HepG2 (cell line): ENCODE measurements around the gene ALB. TPM values are rescaled to one million over a fixed set of nuclear protein-coding genes. Genes with fewer than 3 reads are reported as not detected.
A peak's percentile ranks its signal among the peaks of the same experiment; 100 is the strongest.

Experiments used
- ARID5B ChIP-seq: IDR thresholded peaks from 2 replicates; pipeline ENCODE4 v1.4.0; 2020; ENCODE audit warnings: mild to moderate bottlenecking, missing genetic modification reagents
- HHEX ChIP-seq: IDR thresholded peaks from 2 replicates; pipeline ENCODE4 v1.6.1; 2016; ENCODE audit warnings: control low read depth
- HOXD1 ChIP-seq: sonication (generic); formaldehyde crosslinking; IDR thresholded peaks from 2 replicates; pipeline ENCODE4 v1.5.0; 2020; ENCODE audit warnings: missing genetic modification reagents
- MLXIP ChIP-seq: sonication (generic); formaldehyde crosslinking; IDR thresholded peaks from 2 replicates; pipeline ENCODE4 v1.9.0; 2021; ENCODE audit warnings: missing genetic modification reagents, borderline replicate concordance
- ONECUT2 ChIP-seq: sonication (generic); formaldehyde crosslinking; IDR thresholded peaks from 2 replicates; pipeline ENCODE4 v1.4.0; 2020; ENCODE audit warnings: missing genetic modification reagents
- RARA ChIP-seq: IDR thresholded peaks from 2 replicates; pipeline ENCODE4 v1.6.1; 2016; ENCODE audit warnings: missing genetic modification reagents, missing compliant biosample characterization
- RORA ChIP-seq: sonication (generic); formaldehyde crosslinking; IDR thresholded peaks from 2 replicates; pipeline ENCODE4 v1.5.0; 2020; ENCODE audit warnings: mild to moderate bottlenecking, missing genetic modification reagents, moderate library complexity
- SOX5 ChIP-seq: IDR thresholded peaks from 2 replicates; pipeline ENCODE4 v1.6.1; 2016; ENCODE audit warnings: borderline replicate concordance
- SPEN ChIP-seq: sonication (generic); formaldehyde crosslinking; IDR thresholded peaks from 2 replicates; pipeline ENCODE4 v1.5.1; 2020; ENCODE audit warnings: low read depth, mild to moderate bottlenecking, missing genetic modification reagents
- ZBTB39 ChIP-seq: sonication (generic); formaldehyde crosslinking; IDR thresholded peaks from 2 replicates; pipeline ENCODE4 v1.5.0; 2020; ENCODE audit warnings: missing genetic modification reagents
- ZNF337 ChIP-seq: sonication (generic); formaldehyde crosslinking; IDR thresholded peaks from 2 replicates; pipeline ENCODE4 v1.5.1; 2020; ENCODE audit warnings: missing genetic modification reagents, low read depth, mild to moderate bottlenecking, borderline replicate concordance
- ZNF660 ChIP-seq: sonication (generic); formaldehyde crosslinking; IDR thresholded peaks from 2 replicates; pipeline ENCODE4 v1.5.1; 2020; ENCODE audit warnings: mild to moderate bottlenecking, low read depth, missing genetic modification reagents, borderline replicate concordance
- polyA plus RNA-seq, 8 experiments: library from polyadenylated mRNA; depleted of rRNA in 3 of 8; stranded (reverse) in 7 of 8; unstranded in 1 of 8; fragments of >200 nt; fragmentation: Illumina TruSeq in 4 of 8; extraction: Trizol in 4 of 8; gene quantifications; 2 replicates each; pipeline versions ENCODE4 v1.2.1 to v1.2.3, GENCODE V29; 2011 to 2016; ENCODE audit warnings: low read depth in 4 of 8, missing spikeins in 1 of 8, mixed read lengths in 1 of 8; ENCODE audit not compliant: insufficient read depth in 1 of 8
- total RNA-seq, 5 experiments: library from RNA; depleted of rRNA; stranded (reverse); fragments of >200 nt; fragmentation: Illumina TruSeq; extraction: Trizol; gene quantifications; 2 replicates each; pipeline ENCODE4 v1.2.3, GENCODE V29; 2016; ENCODE audit warnings: low read depth in 1 of 5
- TF ChIP-seq, protein P1 (sequence below): sonication (generic); formaldehyde crosslinking; IDR thresholded peaks from 2 replicates; pipeline ENCODE4 v1.4.0; 2020; ENCODE audit warnings: low read depth, missing genetic modification reagents
- TF ChIP-seq, protein P2 (sequence below): IDR thresholded peaks from 2 replicates; pipeline ENCODE4 v1.6.1; 2016; ENCODE audit warnings: missing compliant biosample characterization, missing genetic modification reagents, borderline replicate concordance
- TF ChIP-seq, protein P3 (sequence below): IDR thresholded peaks from 2 replicates; pipeline ENCODE4 v1.6.1; 2016; ENCODE audit warnings: missing genetic modification reagents, missing compliant biosample characterization

ALB gene
- total and polyA plus RNA-seq, 2 of the 13 experiments (the other 11 are each of a cell fraction or from before 2014, with no cell fraction given), result 22,259 to 22,625 TPM

DNA sequence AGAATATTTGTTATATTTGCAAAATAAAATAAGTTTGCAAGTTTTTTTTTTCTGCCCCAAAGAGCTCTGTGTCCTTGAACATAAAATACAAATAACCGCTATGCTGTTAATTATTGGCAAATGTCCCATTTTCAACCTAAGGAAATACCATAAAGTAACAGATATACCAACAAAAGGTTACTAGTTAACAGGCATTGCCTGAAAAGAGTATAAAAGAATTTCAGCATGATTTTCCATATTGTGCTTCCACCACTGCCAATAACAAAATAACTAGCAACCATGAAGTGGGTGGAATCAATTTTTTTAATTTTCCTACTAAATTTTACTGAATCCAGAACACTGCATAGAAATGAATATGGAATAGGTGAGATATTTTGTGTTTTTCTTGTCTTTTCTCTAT is 31.9 kb downstream of the ALB start, which contains the start of gene AFP (continued):
- TF ChIP-seq, protein P1, sequence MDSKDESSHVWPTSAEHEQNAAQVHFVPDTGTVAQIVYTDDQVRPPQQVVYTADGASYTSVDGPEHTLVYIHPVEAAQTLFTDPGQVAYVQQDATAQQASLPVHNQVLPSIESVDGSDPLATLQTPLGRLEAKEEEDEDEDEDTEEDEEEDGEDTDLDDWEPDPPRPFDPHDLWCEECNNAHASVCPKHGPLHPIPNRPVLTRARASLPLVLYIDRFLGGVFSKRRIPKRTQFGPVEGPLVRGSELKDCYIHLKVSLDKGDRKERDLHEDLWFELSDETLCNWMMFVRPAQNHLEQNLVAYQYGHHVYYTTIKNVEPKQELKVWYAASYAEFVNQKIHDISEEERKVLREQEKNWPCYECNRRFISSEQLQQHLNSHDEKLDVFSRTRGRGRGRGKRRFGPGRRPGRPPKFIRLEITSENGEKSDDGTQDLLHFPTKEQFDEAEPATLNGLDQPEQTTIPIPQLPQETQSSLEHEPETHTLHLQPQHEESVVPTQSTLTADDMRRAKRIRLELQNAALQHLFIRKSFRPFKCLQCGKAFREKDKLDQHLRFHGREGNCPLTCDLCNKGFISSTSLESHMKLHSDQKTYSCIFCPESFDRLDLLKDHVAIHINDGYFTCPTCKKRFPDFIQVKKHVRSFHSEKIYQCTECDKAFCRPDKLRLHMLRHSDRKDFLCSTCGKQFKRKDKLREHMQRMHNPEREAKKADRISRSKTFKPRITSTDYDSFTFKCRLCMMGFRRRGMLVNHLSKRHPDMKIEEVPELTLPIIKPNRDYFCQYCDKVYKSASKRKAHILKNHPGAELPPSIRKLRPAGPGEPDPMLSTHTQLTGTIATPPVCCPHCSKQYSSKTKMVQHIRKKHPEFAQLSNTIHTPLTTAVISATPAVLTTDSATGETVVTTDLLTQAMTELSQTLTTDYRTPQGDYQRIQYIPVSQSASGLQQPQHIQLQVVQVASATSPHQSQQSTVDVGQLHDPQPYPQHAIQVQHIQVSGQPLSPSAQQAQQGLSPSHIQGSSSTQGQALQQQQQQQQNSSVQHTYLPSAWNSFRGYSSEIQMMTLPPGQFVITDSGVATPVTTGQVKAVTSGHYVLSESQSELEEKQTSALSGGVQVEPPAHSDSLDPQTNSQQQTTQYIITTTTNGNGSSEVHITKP, result no peak
- peak; percentile 63; the same call in 1 of the 2 replicates for TF ChIP-seq RARA (CRISPR knock-in tag)
- no peak for TF ChIP-seq ZNF660 (CRISPR knock-in tag)
- TF ChIP-seq SOX5 (CRISPR knock-in tag), result peak; percentile 35; the same call in 1 of the 2 replicates
- no peak for TF ChIP-seq RORA (CRISPR knock-in tag)
- TF ChIP-seq MLXIP (CRISPR knock-in tag), result peak; percentile 61; the same call in 1 of the 2 replicates
- TF ChIP-seq HHEX (CRISPR knock-in tag), result no peak
- TF ChIP-seq ONECUT2, result peak; percentile 45; the same call in 1 of the 2 replicates
- no peak for TF ChIP-seq ZBTB39 (CRISPR knock-in tag)
- no peak for TF ChIP-seq SPEN
- TF ChIP-seq HOXD1, result no peak
- TF ChIP-seq ARID5B, result peak; percentile 52
- TF ChIP-seq, protein P2, sequence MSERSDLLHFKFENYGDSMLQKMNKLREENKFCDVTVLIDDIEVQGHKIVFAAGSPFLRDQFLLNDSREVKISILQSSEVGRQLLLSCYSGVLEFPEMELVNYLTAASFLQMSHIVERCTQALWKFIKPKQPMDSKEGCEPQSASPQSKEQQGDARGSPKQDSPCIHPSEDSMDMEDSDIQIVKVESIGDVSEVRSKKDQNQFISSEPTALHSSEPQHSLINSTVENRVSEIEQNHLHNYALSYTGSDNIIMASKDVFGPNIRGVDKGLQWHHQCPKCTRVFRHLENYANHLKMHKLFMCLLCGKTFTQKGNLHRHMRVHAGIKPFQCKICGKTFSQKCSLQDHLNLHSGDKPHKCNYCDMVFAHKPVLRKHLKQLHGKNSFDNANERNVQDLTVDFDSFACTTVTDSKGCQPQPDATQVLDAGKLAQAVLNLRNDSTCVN, result no peak
- TF ChIP-seq ZNF337 (CRISPR knock-in tag), result no peak
- TF ChIP-seq, protein P3, sequence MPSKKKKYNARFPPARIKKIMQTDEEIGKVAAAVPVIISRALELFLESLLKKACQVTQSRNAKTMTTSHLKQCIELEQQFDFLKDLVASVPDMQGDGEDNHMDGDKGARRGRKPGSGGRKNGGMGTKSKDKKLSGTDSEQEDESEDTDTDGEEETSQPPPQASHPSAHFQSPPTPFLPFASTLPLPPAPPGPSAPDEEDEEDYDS (CRISPR knock-in tag), result peak; percentile 92
